Neural cell (in vitro differentiated cells): ENCODE measurements around the gene PTPN5. TPM values are rescaled to one million over a fixed set of nuclear protein-coding genes. Genes with fewer than 3 reads are reported as not detected.

Experiments used
- H2AFZ ChIP-seq: fragments of 200-600, 300-800 bp; sonication (generic), shearing (Covaris generic); 2 replicates; pipeline ENCODE4 v1.6.0; 2014; ENCODE audit warnings: low read depth, mild to moderate bottlenecking, antibody characterized with exemption, low read length, moderate library complexity
- H3F3A ChIP-seq: fragments of 200-600 bp; shearing (Covaris generic); 2 replicates; pipeline ENCODE4 v1.6.1; 2016; ENCODE audit warnings: mild to moderate bottlenecking, moderate library complexity, mixed read lengths, antibody characterized with exemption, low read length; ENCODE audit not compliant: insufficient read depth, poor library complexity, severe bottlenecking
- H3K27ac ChIP-seq: fragments of 200-600, 300-800 bp; sonication (generic), shearing (Covaris generic); 2 replicates; pipeline ENCODE4 v1.5.1; 2014; ENCODE audit warnings: mild to moderate bottlenecking, low read length, moderate library complexity
- H3K27me3 ChIP-seq: fragments of 300-800, 200-600 bp; sonication (generic), shearing (Covaris generic); 2 replicates; pipeline ENCODE4 v1.6.0; 2014; ENCODE audit warnings: mild to moderate bottlenecking, low read depth, low read length, moderate library complexity; ENCODE audit not compliant: insufficient read depth
- H3K36me3 ChIP-seq: fragments of 300-800, 200-600 bp; sonication (generic), shearing (Covaris generic); 2 replicates; pipeline ENCODE4 v1.5.1; 2014; ENCODE audit warnings: mild to moderate bottlenecking, antibody characterized with exemption, low read length, moderate library complexity; ENCODE audit not compliant: insufficient read depth
- H3K4me2 ChIP-seq: fragments of 300-800, 200-600 bp; sonication (generic), shearing (Covaris generic); 2 replicates; pipeline ENCODE4 v1.6.0; 2014; ENCODE audit warnings: mild to moderate bottlenecking, low read length
- H3K4me3 ChIP-seq: fragments of 300-800, 200-600 bp; sonication (generic), shearing (Covaris generic); 2 replicates; pipeline ENCODE4 v1.5.1; 2014; ENCODE audit warnings: mild to moderate bottlenecking, low read length, moderate library complexity
- H3K79me2 ChIP-seq: fragments of 200-600 bp; shearing (Covaris generic); replicated peaks from 2 replicates; pipeline ENCODE4 v1.6.0; 2014; ENCODE audit warnings: mild to moderate bottlenecking, low read length, moderate library complexity; ENCODE audit not compliant: insufficient read depth
- H3K9ac ChIP-seq: fragments of 300-800, 200-600 bp; sonication (generic), shearing (Covaris generic); 2 replicates; pipeline ENCODE4 v1.6.1; 2016; ENCODE audit warnings: mild to moderate bottlenecking, low read length, mixed read lengths
- H3K9me2 ChIP-seq: fragments of 200-600 bp; shearing (Covaris generic); 2 replicates; pipeline ENCODE4 v1.6.1; 2016; ENCODE audit warnings: mild to moderate bottlenecking, low read length, mixed read lengths; ENCODE audit not compliant: insufficient read depth
- H3K9me3 ChIP-seq: fragments of 200-600, 300-800 bp; sonication (generic), shearing (Covaris generic); 2 replicates; pipeline ENCODE4 v1.6.1; 2016; ENCODE audit warnings: mild to moderate bottlenecking, mixed run types, low read length, moderate library complexity, mixed read lengths
- H4K20me1 ChIP-seq: fragments of 200-600 bp; shearing (Covaris generic); 2 replicates; pipeline ENCODE4 v1.6.1; 2016; ENCODE audit warnings: mild to moderate bottlenecking, mixed run types; ENCODE audit not compliant: insufficient read depth
- EP300 ChIP-seq: fragments of 450-650 bp; conservative IDR thresholded peaks from 2 replicates; pipeline ENCODE4 v1.6.1; 2014; ENCODE audit warnings: antibody characterized with exemption, mild to moderate bottlenecking, moderate library complexity; ENCODE audit not compliant: poor library complexity, severe bottlenecking
- EZH2 ChIP-seq: fragments of 200-600, 300-800 bp; shearing (Covaris generic), sonication (generic); IDR thresholded peaks from 2 replicates; pipeline ENCODE4 v1.6.1; 2014; ENCODE audit warnings: antibody characterized with exemption, low read length, borderline replicate concordance, mild to moderate bottlenecking; ENCODE audit not compliant: insufficient read depth, poor library complexity, severe bottlenecking
- MXI1 ChIP-seq: fragments of 450-650 bp; conservative IDR thresholded peaks from 2 replicates; pipeline ENCODE4 v1.6.1; 2014; ENCODE audit warnings: antibody characterized with exemption, mild to moderate bottlenecking; ENCODE audit not compliant: poor library complexity, severe bottlenecking
- POLR2AphosphoS5 ChIP-seq: IDR thresholded peaks from 2 replicates; pipeline ENCODE4 v1.6.1; 2012
- RAD21 ChIP-seq: fragments of 450-650 bp; conservative IDR thresholded peaks from 2 replicates; pipeline ENCODE4 v1.6.1; 2014; ENCODE audit warnings: antibody characterized with exemption, mild to moderate bottlenecking, moderate library complexity
- SMC3 ChIP-seq: fragments of 450-650 bp; conservative IDR thresholded peaks from 2 replicates; pipeline ENCODE4 v1.6.1; 2014; ENCODE audit warnings: antibody characterized with exemption, mild to moderate bottlenecking, moderate library complexity; ENCODE audit not compliant: poor library complexity
- TAF1 ChIP-seq: IDR thresholded peaks from 2 replicates; pipeline ENCODE4 v1.6.1; 2012; ENCODE audit warnings: low read depth
- polyA plus RNA-seq: library from polyadenylated mRNA; depleted of rRNA; stranded (reverse); fragments of >200 nt; gene quantifications from 2 replicates; pipeline ENCODE4 v1.2.3, GENCODE V29; 2014
- TF ChIP-seq, protein P1 (sequence below): fragments of 450-650 bp; IDR thresholded peaks from 2 replicates; pipeline ENCODE4 v1.5.1; 2014; ENCODE audit warnings: antibody characterized with exemption, mild to moderate bottlenecking, moderate library complexity; ENCODE audit not compliant: poor library complexity, severe bottlenecking
- TF ChIP-seq, protein P2 (sequence below): IDR thresholded peaks from 2 replicates; pipeline ENCODE4 v1.6.1; 2012; ENCODE audit warnings: borderline replicate concordance

PTPN5 gene
- polyA plus RNA-seq, 1 donor from 2014 or later: 122 TPM

DNA sequence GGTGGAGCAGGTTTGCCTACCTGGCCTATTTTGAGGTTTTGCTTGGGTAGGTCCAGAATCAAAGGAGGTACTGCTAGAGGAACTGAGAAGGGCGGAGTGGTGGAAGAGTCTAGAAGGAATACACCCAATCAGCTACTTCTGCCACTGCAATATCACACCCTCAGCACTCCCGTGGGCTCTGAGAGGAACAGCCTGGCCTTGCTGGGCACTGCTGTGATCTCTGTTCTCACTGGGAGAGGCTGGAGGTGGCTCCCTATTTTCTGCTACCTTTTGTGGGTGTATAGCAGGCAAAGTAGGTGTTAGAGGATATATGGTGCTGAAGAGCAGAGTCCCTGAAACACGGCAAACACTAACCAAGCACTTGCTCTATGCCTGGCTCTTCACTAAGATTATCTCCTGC, 40.7 kb downstream of the PTPN5 start:
- Histone ChIP-seq H4K20me1 (no peaks in the 10 kb centered on the region), H3K4me2 (no peak overlapping the region), H3K27ac (no peak overlapping the region), H3K79me2 (no peaks in the 10 kb centered on the region), H3K36me3 (no peaks in the 10 kb centered on the region), H3K9me3 (no peaks in the 10 kb centered on the region), H3K9ac (no peak overlapping the region), H3F3A (no peaks in the 10 kb centered on the region), H3K4me3 (no peak overlapping the region), H2AFZ (no peak overlapping the region), H3K9me2 (no peaks in the 10 kb centered on the region), H3K27me3 (no peaks in the 10 kb centered on the region)
- TF ChIP-seq EZH2 (no peak), RAD21 (no peak), MXI1 (no peak), SMC3 (no peak), POLR2AphosphoS5 (no peak), EP300 (no peak), TAF1 (no peak)
- TF ChIP-seq, protein P1, sequence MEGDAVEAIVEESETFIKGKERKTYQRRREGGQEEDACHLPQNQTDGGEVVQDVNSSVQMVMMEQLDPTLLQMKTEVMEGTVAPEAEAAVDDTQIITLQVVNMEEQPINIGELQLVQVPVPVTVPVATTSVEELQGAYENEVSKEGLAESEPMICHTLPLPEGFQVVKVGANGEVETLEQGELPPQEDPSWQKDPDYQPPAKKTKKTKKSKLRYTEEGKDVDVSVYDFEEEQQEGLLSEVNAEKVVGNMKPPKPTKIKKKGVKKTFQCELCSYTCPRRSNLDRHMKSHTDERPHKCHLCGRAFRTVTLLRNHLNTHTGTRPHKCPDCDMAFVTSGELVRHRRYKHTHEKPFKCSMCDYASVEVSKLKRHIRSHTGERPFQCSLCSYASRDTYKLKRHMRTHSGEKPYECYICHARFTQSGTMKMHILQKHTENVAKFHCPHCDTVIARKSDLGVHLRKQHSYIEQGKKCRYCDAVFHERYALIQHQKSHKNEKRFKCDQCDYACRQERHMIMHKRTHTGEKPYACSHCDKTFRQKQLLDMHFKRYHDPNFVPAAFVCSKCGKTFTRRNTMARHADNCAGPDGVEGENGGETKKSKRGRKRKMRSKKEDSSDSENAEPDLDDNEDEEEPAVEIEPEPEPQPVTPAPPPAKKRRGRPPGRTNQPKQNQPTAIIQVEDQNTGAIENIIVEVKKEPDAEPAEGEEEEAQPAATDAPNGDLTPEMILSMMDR: no peak
- TF ChIP-seq, protein P2, sequence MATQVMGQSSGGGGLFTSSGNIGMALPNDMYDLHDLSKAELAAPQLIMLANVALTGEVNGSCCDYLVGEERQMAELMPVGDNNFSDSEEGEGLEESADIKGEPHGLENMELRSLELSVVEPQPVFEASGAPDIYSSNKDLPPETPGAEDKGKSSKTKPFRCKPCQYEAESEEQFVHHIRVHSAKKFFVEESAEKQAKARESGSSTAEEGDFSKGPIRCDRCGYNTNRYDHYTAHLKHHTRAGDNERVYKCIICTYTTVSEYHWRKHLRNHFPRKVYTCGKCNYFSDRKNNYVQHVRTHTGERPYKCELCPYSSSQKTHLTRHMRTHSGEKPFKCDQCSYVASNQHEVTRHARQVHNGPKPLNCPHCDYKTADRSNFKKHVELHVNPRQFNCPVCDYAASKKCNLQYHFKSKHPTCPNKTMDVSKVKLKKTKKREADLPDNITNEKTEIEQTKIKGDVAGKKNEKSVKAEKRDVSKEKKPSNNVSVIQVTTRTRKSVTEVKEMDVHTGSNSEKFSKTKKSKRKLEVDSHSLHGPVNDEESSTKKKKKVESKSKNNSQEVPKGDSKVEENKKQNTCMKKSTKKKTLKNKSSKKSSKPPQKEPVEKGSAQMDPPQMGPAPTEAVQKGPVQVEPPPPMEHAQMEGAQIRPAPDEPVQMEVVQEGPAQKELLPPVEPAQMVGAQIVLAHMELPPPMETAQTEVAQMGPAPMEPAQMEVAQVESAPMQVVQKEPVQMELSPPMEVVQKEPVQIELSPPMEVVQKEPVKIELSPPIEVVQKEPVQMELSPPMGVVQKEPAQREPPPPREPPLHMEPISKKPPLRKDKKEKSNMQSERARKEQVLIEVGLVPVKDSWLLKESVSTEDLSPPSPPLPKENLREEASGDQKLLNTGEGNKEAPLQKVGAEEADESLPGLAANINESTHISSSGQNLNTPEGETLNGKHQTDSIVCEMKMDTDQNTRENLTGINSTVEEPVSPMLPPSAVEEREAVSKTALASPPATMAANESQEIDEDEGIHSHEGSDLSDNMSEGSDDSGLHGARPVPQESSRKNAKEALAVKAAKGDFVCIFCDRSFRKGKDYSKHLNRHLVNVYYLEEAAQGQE: no peak

DNA sequence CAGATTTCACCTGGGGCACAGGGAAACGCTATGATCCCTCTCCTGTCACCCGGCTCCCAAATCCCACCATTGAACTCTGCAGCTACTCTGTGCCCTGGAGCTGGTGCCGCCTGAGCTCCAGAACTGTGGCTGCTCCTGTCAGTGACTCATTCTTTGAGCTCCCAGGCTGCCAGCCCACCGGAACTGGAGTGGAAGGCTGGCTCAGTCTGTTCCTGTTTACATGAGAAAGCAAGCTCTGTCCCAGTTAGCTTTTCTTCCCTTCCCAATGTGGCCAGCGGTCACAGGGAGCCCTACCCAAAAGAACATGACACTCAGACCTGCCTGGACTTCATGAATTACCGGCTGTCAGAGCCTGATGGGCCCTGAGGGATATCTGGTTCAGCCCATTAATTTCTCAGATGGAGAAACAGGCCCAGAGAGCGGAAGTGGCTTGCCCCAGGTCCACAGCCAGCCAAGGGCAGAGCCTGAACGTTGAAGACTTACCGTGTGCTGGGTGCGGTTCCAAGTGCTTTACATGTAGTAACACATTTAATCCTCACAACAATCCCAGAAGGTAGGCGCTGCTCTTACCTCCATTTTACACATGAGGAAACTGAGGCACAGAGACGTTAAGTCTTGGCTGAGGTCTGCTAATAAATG, 41.8 kb downstream of the PTPN5 start:
- H3K9me3 ChIP-seq: no peaks in the 10 kb centered on the region
- peak overlapping the region; percentile 57 for H3K27ac ChIP-seq
- no peaks in the 10 kb centered on the region for H3F3A ChIP-seq
- H2AFZ ChIP-seq: no peak overlapping the region
- H3K9me2 ChIP-seq: no peaks in the 10 kb centered on the region
- H3K9ac ChIP-seq: peak overlapping the region; percentile 6
- no peak overlapping the region for H3K4me3 ChIP-seq
- no peak overlapping the region for H3K4me2 ChIP-seq
- TF ChIP-seq EP300 (no peak), POLR2AphosphoS5 (no peak), RAD21 (no peak), SMC3 (no peak), MXI1 (no peak), EZH2 (no peak), TAF1 (no peak)
- TF ChIP-seq, protein P2: no peak
- TF ChIP-seq, protein P1: no peak
- no peaks in the 10 kb centered on the region for H4K20me1 ChIP-seq
- no peaks in the 10 kb centered on the region for H3K27me3 ChIP-seq
- H3K36me3 ChIP-seq: no peaks in the 10 kb centered on the region
- no peaks in the 10 kb centered on the region for H3K79me2 ChIP-seq
